GM20000 (cell line): Measurements from ENCODE around the gene CLDN34.

Experiments
- DNase-seq: peaks from one replicate; pipeline ENCODE4 v3.0.0; 2012; ENCODE audit warnings: low spot score
- CTCF ChIP-seq: IDR thresholded peaks from 2 replicates; pipeline ENCODE4 v1.5.1; 2012; ENCODE audit warnings: mild to moderate bottlenecking, control low read depth; ENCODE audit errors: extremely low read depth, missing control alignments

Gene CLDN34

DNA sequence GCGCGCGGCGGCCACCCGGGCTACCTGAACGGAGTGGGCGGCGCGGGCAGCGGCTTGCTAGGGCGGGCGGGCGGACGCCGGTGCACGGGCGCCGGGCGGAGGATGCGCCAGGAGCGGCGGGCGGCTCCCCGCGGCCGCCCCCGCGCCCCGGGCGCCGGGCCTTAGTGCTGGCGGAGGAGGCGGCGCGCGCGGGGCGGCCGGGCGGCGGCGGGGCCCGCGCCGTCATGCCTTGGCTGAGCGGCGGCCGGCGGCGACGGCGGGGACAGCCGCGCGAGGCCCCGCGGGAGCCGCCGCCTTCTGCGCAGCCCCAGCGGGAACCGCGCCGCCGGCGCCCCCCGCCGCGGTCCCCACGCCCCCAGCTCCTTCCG is 48.2 kb downstream of the CLDN34 start:
- TF ChIP-seq CTCF = no peak
- DNase-seq = no peak

GRCh38 chrX:10015723-10016518 is 48.8 kb downstream of the CLDN34 start:
- peak; percentile 44 for DNase-seq
- TF ChIP-seq CTCF = peak; percentile 12

GRCh38 chrX:10016519-10017132 is 49.5 kb downstream of the CLDN34 start:
- TF ChIP-seq CTCF = no peak
- no peak for DNase-seq

DNA sequence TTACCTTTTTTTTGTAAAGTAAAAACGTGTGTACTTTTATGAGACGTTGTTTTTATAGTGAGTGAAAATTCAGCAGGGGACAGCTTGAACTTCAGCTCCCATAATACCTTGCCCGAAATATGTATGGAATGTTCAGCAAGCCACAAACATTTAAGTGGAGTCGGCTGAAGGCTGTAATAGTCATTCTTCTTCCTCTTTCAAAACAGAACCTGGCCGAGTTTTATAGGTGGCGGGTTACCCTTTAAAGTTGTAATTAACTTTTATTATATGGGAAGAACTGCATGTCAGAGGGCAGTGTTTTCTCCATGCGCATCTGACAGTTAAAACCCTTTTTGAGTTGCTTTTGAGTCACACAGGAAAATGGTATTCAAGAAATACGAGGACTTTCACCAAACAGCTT is 50.7 kb downstream of the CLDN34 start:
- TF ChIP-seq CTCF = no peak
- DNase-seq = no peak
